Neural cell (in vitro differentiated cells): ENCODE results near the gene PPCDC. TPM values are rescaled to one million over a fixed set of nuclear protein-coding genes. Genes with fewer than 3 reads are reported as not detected.

Source experiments
- H2AFZ ChIP-seq: fragments of 200-600, 300-800 bp; sonication (generic), shearing (Covaris generic); 2 replicates; pipeline ENCODE4 v1.6.0; 2014; ENCODE audit warnings: low read depth, mild to moderate bottlenecking, antibody characterized with exemption, low read length, moderate library complexity
- H3F3A ChIP-seq: fragments of 200-600 bp; shearing (Covaris generic); 2 replicates; pipeline ENCODE4 v1.6.1; 2016; ENCODE audit warnings: mild to moderate bottlenecking, moderate library complexity, mixed read lengths, antibody characterized with exemption, low read length; ENCODE audit not compliant: insufficient read depth, poor library complexity, severe bottlenecking
- H3K27ac ChIP-seq: fragments of 200-600, 300-800 bp; sonication (generic), shearing (Covaris generic); 2 replicates; pipeline ENCODE4 v1.5.1; 2014; ENCODE audit warnings: mild to moderate bottlenecking, low read length, moderate library complexity
- H3K27me3 ChIP-seq: fragments of 300-800, 200-600 bp; sonication (generic), shearing (Covaris generic); 2 replicates; pipeline ENCODE4 v1.6.0; 2014; ENCODE audit warnings: mild to moderate bottlenecking, low read depth, low read length, moderate library complexity; ENCODE audit not compliant: insufficient read depth
- H3K36me3 ChIP-seq: fragments of 300-800, 200-600 bp; sonication (generic), shearing (Covaris generic); 2 replicates; pipeline ENCODE4 v1.5.1; 2014; ENCODE audit warnings: mild to moderate bottlenecking, antibody characterized with exemption, low read length, moderate library complexity; ENCODE audit not compliant: insufficient read depth
- H3K4me2 ChIP-seq: fragments of 300-800, 200-600 bp; sonication (generic), shearing (Covaris generic); 2 replicates; pipeline ENCODE4 v1.6.0; 2014; ENCODE audit warnings: mild to moderate bottlenecking, low read length
- H3K4me3 ChIP-seq: fragments of 300-800, 200-600 bp; sonication (generic), shearing (Covaris generic); 2 replicates; pipeline ENCODE4 v1.5.1; 2014; ENCODE audit warnings: mild to moderate bottlenecking, low read length, moderate library complexity
- H3K79me2 ChIP-seq: fragments of 200-600 bp; shearing (Covaris generic); replicated peaks from 2 replicates; pipeline ENCODE4 v1.6.0; 2014; ENCODE audit warnings: mild to moderate bottlenecking, low read length, moderate library complexity; ENCODE audit not compliant: insufficient read depth
- H3K9ac ChIP-seq: fragments of 300-800, 200-600 bp; sonication (generic), shearing (Covaris generic); 2 replicates; pipeline ENCODE4 v1.6.1; 2016; ENCODE audit warnings: mild to moderate bottlenecking, low read length, mixed read lengths
- H3K9me2 ChIP-seq: fragments of 200-600 bp; shearing (Covaris generic); 2 replicates; pipeline ENCODE4 v1.6.1; 2016; ENCODE audit warnings: mild to moderate bottlenecking, low read length, mixed read lengths; ENCODE audit not compliant: insufficient read depth
- H3K9me3 ChIP-seq: fragments of 200-600, 300-800 bp; sonication (generic), shearing (Covaris generic); 2 replicates; pipeline ENCODE4 v1.6.1; 2016; ENCODE audit warnings: mild to moderate bottlenecking, mixed run types, low read length, moderate library complexity, mixed read lengths
- H4K20me1 ChIP-seq: fragments of 200-600 bp; shearing (Covaris generic); 2 replicates; pipeline ENCODE4 v1.6.1; 2016; ENCODE audit warnings: mild to moderate bottlenecking, mixed run types; ENCODE audit not compliant: insufficient read depth
- EP300 ChIP-seq: fragments of 450-650 bp; conservative IDR thresholded peaks from 2 replicates; pipeline ENCODE4 v1.6.1; 2014; ENCODE audit warnings: antibody characterized with exemption, mild to moderate bottlenecking, moderate library complexity; ENCODE audit not compliant: poor library complexity, severe bottlenecking
- EZH2 ChIP-seq: fragments of 200-600, 300-800 bp; shearing (Covaris generic), sonication (generic); IDR thresholded peaks from 2 replicates; pipeline ENCODE4 v1.6.1; 2014; ENCODE audit warnings: antibody characterized with exemption, low read length, borderline replicate concordance, mild to moderate bottlenecking; ENCODE audit not compliant: insufficient read depth, poor library complexity, severe bottlenecking
- MXI1 ChIP-seq: fragments of 450-650 bp; conservative IDR thresholded peaks from 2 replicates; pipeline ENCODE4 v1.6.1; 2014; ENCODE audit warnings: antibody characterized with exemption, mild to moderate bottlenecking; ENCODE audit not compliant: poor library complexity, severe bottlenecking
- POLR2AphosphoS5 ChIP-seq: IDR thresholded peaks from 2 replicates; pipeline ENCODE4 v1.6.1; 2012
- RAD21 ChIP-seq: fragments of 450-650 bp; conservative IDR thresholded peaks from 2 replicates; pipeline ENCODE4 v1.6.1; 2014; ENCODE audit warnings: antibody characterized with exemption, mild to moderate bottlenecking, moderate library complexity
- SMC3 ChIP-seq: fragments of 450-650 bp; conservative IDR thresholded peaks from 2 replicates; pipeline ENCODE4 v1.6.1; 2014; ENCODE audit warnings: antibody characterized with exemption, mild to moderate bottlenecking, moderate library complexity; ENCODE audit not compliant: poor library complexity
- TAF1 ChIP-seq: IDR thresholded peaks from 2 replicates; pipeline ENCODE4 v1.6.1; 2012; ENCODE audit warnings: low read depth
- polyA plus RNA-seq: library from polyadenylated mRNA; depleted of rRNA; stranded (reverse); fragments of >200 nt; gene quantifications from 2 replicates; pipeline ENCODE4 v1.2.3, GENCODE V29; 2014
- TF ChIP-seq, protein P1 (sequence below): IDR thresholded peaks from 2 replicates; pipeline ENCODE4 v1.6.1; 2012; ENCODE audit warnings: borderline replicate concordance
- TF ChIP-seq, protein P2 (sequence below): fragments of 450-650 bp; IDR thresholded peaks from 2 replicates; pipeline ENCODE4 v1.5.1; 2014; ENCODE audit warnings: antibody characterized with exemption, mild to moderate bottlenecking, moderate library complexity; ENCODE audit not compliant: poor library complexity, severe bottlenecking

Gene PPCDC
- polyA plus RNA-seq, 1 donor from 2014 or later, result 13.6 TPM

DNA sequence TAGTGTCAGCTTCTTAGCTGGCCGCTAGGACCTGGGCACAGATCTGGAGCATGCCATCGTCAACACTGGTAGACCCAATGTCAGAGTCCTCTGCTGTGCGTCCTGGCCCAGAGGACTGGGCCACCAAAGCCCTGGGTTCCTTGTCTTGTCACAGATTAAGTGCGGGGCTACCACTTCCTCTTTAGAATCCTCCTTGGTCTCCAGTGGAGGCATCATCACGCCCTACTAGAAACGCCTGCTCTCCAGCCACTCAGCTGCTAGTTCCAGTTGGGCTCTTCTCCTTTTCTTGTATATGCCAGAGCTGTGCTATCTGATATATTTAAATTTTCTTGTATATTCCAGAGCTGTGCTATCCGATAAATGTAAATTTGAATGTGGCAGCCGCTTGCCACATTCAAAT lies 11.2 kb downstream of the PPCDC start:
- Histone ChIP-seq H3F3A (no peaks in the 10 kb centered on the region), H3K36me3 (no peaks in the 10 kb centered on the region), H2AFZ (no peak overlapping the region), H3K9me2 (no peaks in the 10 kb centered on the region), H3K9ac (no peak overlapping the region), H3K4me3 (no peak overlapping the region), H3K27me3 (no peaks in the 10 kb centered on the region), H3K4me2 (no peak overlapping the region), H3K9me3 (no peaks in the 10 kb centered on the region), H3K79me2 (no peaks in the 10 kb centered on the region), H4K20me1 (no peaks in the 10 kb centered on the region), H3K27ac (no peak overlapping the region)
- no peak for TF ChIP-seq POLR2AphosphoS5
- TF ChIP-seq, protein P1, sequence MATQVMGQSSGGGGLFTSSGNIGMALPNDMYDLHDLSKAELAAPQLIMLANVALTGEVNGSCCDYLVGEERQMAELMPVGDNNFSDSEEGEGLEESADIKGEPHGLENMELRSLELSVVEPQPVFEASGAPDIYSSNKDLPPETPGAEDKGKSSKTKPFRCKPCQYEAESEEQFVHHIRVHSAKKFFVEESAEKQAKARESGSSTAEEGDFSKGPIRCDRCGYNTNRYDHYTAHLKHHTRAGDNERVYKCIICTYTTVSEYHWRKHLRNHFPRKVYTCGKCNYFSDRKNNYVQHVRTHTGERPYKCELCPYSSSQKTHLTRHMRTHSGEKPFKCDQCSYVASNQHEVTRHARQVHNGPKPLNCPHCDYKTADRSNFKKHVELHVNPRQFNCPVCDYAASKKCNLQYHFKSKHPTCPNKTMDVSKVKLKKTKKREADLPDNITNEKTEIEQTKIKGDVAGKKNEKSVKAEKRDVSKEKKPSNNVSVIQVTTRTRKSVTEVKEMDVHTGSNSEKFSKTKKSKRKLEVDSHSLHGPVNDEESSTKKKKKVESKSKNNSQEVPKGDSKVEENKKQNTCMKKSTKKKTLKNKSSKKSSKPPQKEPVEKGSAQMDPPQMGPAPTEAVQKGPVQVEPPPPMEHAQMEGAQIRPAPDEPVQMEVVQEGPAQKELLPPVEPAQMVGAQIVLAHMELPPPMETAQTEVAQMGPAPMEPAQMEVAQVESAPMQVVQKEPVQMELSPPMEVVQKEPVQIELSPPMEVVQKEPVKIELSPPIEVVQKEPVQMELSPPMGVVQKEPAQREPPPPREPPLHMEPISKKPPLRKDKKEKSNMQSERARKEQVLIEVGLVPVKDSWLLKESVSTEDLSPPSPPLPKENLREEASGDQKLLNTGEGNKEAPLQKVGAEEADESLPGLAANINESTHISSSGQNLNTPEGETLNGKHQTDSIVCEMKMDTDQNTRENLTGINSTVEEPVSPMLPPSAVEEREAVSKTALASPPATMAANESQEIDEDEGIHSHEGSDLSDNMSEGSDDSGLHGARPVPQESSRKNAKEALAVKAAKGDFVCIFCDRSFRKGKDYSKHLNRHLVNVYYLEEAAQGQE, result no peak
- no peak for TF ChIP-seq RAD21
- no peak for TF ChIP-seq EP300
- no peak for TF ChIP-seq SMC3
- TF ChIP-seq EZH2, result no peak
- TF ChIP-seq, protein P2, sequence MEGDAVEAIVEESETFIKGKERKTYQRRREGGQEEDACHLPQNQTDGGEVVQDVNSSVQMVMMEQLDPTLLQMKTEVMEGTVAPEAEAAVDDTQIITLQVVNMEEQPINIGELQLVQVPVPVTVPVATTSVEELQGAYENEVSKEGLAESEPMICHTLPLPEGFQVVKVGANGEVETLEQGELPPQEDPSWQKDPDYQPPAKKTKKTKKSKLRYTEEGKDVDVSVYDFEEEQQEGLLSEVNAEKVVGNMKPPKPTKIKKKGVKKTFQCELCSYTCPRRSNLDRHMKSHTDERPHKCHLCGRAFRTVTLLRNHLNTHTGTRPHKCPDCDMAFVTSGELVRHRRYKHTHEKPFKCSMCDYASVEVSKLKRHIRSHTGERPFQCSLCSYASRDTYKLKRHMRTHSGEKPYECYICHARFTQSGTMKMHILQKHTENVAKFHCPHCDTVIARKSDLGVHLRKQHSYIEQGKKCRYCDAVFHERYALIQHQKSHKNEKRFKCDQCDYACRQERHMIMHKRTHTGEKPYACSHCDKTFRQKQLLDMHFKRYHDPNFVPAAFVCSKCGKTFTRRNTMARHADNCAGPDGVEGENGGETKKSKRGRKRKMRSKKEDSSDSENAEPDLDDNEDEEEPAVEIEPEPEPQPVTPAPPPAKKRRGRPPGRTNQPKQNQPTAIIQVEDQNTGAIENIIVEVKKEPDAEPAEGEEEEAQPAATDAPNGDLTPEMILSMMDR, result no peak
- TF ChIP-seq TAF1, result no peak
- TF ChIP-seq MXI1, result no peak

DNA sequence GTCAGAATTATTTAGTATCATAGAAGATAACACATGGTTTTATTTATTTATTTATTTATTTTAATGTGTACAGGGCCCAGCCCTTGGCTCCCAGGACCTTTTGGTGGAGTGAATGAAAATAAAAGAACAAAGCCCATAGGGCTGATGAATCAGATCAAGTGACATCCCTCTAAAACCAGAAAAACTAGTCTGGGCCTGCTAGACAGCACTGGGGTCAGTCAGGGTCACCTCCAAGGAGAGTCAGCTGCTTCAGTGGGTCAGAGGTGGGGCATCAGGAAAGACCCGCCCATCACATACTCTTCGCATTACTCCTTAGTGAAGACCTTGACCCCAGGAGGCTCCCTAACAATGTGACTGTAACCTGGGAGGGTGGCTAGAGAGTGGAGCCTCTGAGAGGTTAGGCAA lies 12.8 kb downstream of the PPCDC start:
- Histone ChIP-seq H3K9me3 (no peaks in the 10 kb centered on the region), H3K27ac (no peak overlapping the region), H3K36me3 (no peaks in the 10 kb centered on the region), H3K79me2 (no peaks in the 10 kb centered on the region), H4K20me1 (no peaks in the 10 kb centered on the region), H3K9me2 (no peaks in the 10 kb centered on the region), H3F3A (no peaks in the 10 kb centered on the region), H3K4me2 (no peak overlapping the region), H3K9ac (no peak overlapping the region), H3K27me3 (no peaks in the 10 kb centered on the region), H3K4me3 (no peak overlapping the region), H2AFZ (no peak overlapping the region)
- no peak for TF ChIP-seq SMC3
- TF ChIP-seq, protein P2, result no peak
- TF ChIP-seq RAD21, result no peak
- no peak for TF ChIP-seq EZH2
- TF ChIP-seq, protein P1, result no peak
- no peak for TF ChIP-seq POLR2AphosphoS5
- TF ChIP-seq TAF1, result no peak
